ENCODE results near the gene DFFA. TPM values are rescaled to one million over a fixed set of nuclear protein-coding genes. Genes with fewer than 3 reads are reported as not detected.

DFFA gene
- total and polyA plus RNA-seq, 4 donors: 10.6 to 20.0 (median 14.3) TPM

- no peak for TF ChIP-seq REST (IDR thresholded peaks at IDR 0.05)
Observed at GRCh38 chr1:10450836-10451235, 21.5 kb downstream of the DFFA start (continued).

GRCh38 chr1:10450156-10450814 is 22.0 kb downstream of the DFFA start:
- TF ChIP-seq TAF1 (conservative IDR thresholded peaks at IDR 0.05): no peak
- no peak for TF ChIP-seq SP1 (IDR thresholded peaks at IDR 0.05)
- no peak for TF ChIP-seq CTCF (IDR thresholded peaks at IDR 0.05; ENCODE audit: low read depth, low read length, missing input control)
- TF ChIP-seq GABPA (IDR thresholded peaks at IDR 0.05 in 1 of 2, conservative IDR thresholded peaks at IDR 0.05 in 1 of 2): no peak
- TF ChIP-seq HNF4G (IDR thresholded peaks at IDR 0.05): no peak
- no peak for TF ChIP-seq HNF4A (conservative IDR thresholded peaks at IDR 0.05)
- no peak for TF ChIP-seq RXRA (IDR thresholded peaks at IDR 0.05)
- no peak for TF ChIP-seq NR2F2 (IDR thresholded peaks at IDR 0.05)
- no peak for TF ChIP-seq JUND (IDR thresholded peaks at IDR 0.05)
- TF ChIP-seq MAX (IDR thresholded peaks at IDR 0.05): no peak
- TF ChIP-seq ZBTB33 (IDR thresholded peaks at IDR 0.05): no peak
- no peak for TF ChIP-seq ATF3 (IDR thresholded peaks at IDR 0.05)
- no peak for TF ChIP-seq YY1 (IDR thresholded peaks at IDR 0.05)
- no peak for TF ChIP-seq FOXA2 (IDR thresholded peaks at IDR 0.05)
- no peak for TF ChIP-seq FOXA1 (IDR thresholded peaks at IDR 0.05)
- Histone ChIP-seq H3K9me3 (ENCODE audit: control insufficient read depth in 4 of 4, low read length in 3 of 4) (no peaks in the 10 kb centered on the region), H3K9ac (ENCODE audit: low read depth in 1 of 2, low read length in 2 of 2) (no peak overlapping the region), H3K27ac (ENCODE audit: low read depth in 1 of 2, low read length in 2 of 2) (no peak overlapping the region), H3K36me3 (ENCODE audit: control insufficient read depth in 4 of 4, insufficient read depth in 3 of 4, low read depth in 1 of 4, low read length in 3 of 4) (peaks cover 0 to 1% (median 0%) of the 10 kb centered on the region in 4 donors), H3K4me1 (ENCODE audit: control insufficient read depth in 4 of 4, insufficient read depth in 4 of 4, low read length in 3 of 4) (no peaks in the 10 kb centered on the region), H3K27me3 (ENCODE audit: control insufficient read depth in 4 of 4, insufficient read depth in 4 of 4, low read length in 3 of 4) (no peaks in the 10 kb centered on the region), H3K4me3 (ENCODE audit: low read depth in 1 of 3, low read length in 3 of 3) (no peak overlapping the region)
- 89% methylated on average over 21 of the region's 21 CpGs for WGBS
- DNase-seq (ENCODE audit: low spot score): no peak
